Keratinocyte (primary cell): ENCODE data around the gene CBY2.

Experiments used
- CTCF ChIP-seq, 3 experiments: IDR thresholded peaks in 1 of 3; conservative IDR thresholded peaks in 1 of 3; optimal IDR thresholded peaks in 1 of 3; 2 replicates in 2 of 3; 3 replicates in 1 of 3; pipeline versions ENCODE3 to v1.5.1; 2011; ENCODE audit warnings: low read length in 3 of 3, mild to moderate bottlenecking in 3 of 3, moderate library complexity in 2 of 3, control low read depth in 1 of 3, inconsistent platforms in 1 of 3; ENCODE audit not compliant: insufficient read depth in 2 of 3; ENCODE audit errors: extremely low read depth in 1 of 3
- EZH2 ChIP-seq: IDR thresholded peaks from one replicate; pipeline ENCODE4 v1.6.1; 2012; ENCODE audit warnings: inconsistent platforms, mild to moderate bottlenecking, low read length, moderate library complexity

- TF ChIP-seq CTCF (optimal IDR thresholded peaks at IDR 0.05 in 1 of 3, IDR thresholded peaks at IDR 0.05 in 1 of 3, conservative IDR thresholded peaks at IDR 0.05 in 1 of 3; ENCODE audit: extremely low read depth in 1 of 3, insufficient read depth in 2 of 3, low read length in 3 of 3): peak in 1 of 3 experiments; percentile 34
- TF ChIP-seq EZH2: no peak
These were observed 18.4 kb upstream of the CBY2 start for GRCh38 chr13:45683701-45684100.
